WERI-Rb-1 (cell line): ENCODE data around the gene RAPGEFL1.

Experiments used
- DNase-seq: peaks from one replicate; pipeline ENCODE4 v3.0.0-alpha.2; 2020
- H3K27ac ChIP-seq: fragments of 250-450 bp; sonication (Bioruptor Pico); 2 replicates; pipeline ENCODE4 v1.5.1; 2020; ENCODE audit warnings: mild to moderate bottlenecking, moderate library complexity
- H3K27me3 ChIP-seq: fragments of 250-450 bp; sonication (Bioruptor Pico); 2 replicates; pipeline ENCODE4 v1.5.1; 2021; ENCODE audit warnings: mild to moderate bottlenecking, low read depth, moderate library complexity; ENCODE audit not compliant: insufficient read depth, severe bottlenecking
- H3K36me3 ChIP-seq: fragments of 250-450 bp; sonication (Bioruptor Pico); 2 replicates; pipeline ENCODE4 v1.5.1; 2020; ENCODE audit warnings: mild to moderate bottlenecking, moderate library complexity
- H3K4me3 ChIP-seq: 2 replicates; pipeline ENCODE4 v1.5.1; 2011; ENCODE audit warnings: low read depth, mild to moderate bottlenecking, control low read depth, low read length
- H3K9me3 ChIP-seq: fragments of 250-450 bp; sonication (Bioruptor Pico); 2 replicates; pipeline ENCODE4 v1.5.1; 2021; ENCODE audit warnings: mild to moderate bottlenecking, moderate library complexity; ENCODE audit not compliant: severe bottlenecking
- TF ChIP-seq, protein P1 (sequence below): IDR thresholded peaks from 2 replicates; pipeline ENCODE4 v1.5.1; 2011; ENCODE audit warnings: low read depth, mild to moderate bottlenecking, control low read depth, inconsistent platforms, low read length

The RAPGEFL1 gene

DNA sequence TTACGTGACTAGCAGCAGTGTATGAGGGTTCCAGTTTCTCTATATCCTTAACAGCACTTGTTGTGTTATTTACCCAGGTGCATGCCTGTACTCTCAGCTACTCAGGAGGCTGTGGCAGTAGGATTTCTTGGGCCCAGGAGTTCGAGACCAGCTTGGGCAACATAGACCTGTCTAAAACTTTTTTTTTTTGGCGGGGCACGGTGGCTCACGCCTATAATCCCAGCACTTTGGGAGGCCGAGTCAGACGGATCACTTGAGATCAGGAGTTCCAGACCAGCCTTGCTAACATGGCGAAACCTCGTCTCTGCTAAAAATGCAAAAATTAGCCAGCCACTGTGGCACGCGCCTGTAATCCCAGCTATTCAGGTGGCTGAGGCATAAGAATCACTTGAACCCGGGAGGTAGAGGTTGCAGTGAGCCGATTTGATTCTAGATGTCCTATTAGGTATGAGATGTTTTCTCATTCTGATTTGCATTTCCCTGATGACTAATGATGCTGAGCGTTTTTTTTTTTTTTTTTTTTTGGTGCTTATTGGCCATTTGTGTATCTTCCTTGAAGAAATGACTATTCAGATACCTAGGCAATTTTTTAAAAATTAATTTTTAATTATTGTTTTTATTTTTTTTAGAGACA is 23.6 kb upstream of the RAPGEFL1 start:
- Histone ChIP-seq H3K36me3 (peaks cover 92% of the 10 kb centered on the region), H3K4me3 (no peak overlapping the region), H3K27me3 (no peaks in the 10 kb centered on the region), H3K27ac (no peak overlapping the region), H3K9me3 (no peaks in the 10 kb centered on the region)
- TF ChIP-seq, protein P1, sequence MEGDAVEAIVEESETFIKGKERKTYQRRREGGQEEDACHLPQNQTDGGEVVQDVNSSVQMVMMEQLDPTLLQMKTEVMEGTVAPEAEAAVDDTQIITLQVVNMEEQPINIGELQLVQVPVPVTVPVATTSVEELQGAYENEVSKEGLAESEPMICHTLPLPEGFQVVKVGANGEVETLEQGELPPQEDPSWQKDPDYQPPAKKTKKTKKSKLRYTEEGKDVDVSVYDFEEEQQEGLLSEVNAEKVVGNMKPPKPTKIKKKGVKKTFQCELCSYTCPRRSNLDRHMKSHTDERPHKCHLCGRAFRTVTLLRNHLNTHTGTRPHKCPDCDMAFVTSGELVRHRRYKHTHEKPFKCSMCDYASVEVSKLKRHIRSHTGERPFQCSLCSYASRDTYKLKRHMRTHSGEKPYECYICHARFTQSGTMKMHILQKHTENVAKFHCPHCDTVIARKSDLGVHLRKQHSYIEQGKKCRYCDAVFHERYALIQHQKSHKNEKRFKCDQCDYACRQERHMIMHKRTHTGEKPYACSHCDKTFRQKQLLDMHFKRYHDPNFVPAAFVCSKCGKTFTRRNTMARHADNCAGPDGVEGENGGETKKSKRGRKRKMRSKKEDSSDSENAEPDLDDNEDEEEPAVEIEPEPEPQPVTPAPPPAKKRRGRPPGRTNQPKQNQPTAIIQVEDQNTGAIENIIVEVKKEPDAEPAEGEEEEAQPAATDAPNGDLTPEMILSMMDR, result no peak
- DNase-seq, result no peak

GRCh38 chr17:40157973-40158372 is 19.3 kb upstream of the RAPGEFL1 start:
- Histone ChIP-seq H3K4me3 (no peak overlapping the region), H3K36me3 (peaks cover 89% of the 10 kb centered on the region), H3K27me3 (no peaks in the 10 kb centered on the region), H3K9me3 (no peaks in the 10 kb centered on the region), H3K27ac (no peak overlapping the region)
- DNase-seq, result no peak
- TF ChIP-seq, protein P1, result no peak

DNA sequence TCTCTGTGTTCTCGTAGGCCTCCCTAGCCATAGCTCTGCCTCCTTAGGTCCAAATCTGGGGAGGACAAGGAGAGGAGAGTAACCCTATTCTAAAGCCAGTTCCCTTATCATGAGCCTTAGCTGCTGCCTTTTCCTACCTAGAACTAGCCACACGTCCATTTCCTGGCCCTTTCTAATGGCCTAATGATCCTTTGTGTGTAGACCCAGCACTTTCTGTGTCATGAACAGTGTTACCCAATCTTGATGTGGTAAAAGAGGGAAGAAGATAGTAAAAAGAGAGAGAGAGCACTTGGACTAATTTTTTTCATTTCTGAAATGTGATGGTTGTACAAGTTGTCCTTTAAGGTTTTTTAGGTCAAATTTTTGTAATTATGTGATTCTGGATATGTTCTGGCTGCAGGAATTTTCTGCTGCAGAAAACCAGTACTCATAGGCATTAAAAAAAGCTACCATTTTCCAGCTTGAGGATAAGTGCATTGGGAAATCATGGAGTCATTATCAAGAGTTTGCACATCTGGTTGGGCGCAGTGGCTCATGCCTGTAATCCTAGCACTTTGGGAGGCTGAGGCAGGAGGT is 18.7 kb upstream of the RAPGEFL1 start:
- H3K9me3 ChIP-seq, result no peaks in the 10 kb centered on the region
- no peak for DNase-seq
- peaks cover 89% of the 10 kb centered on the region for H3K36me3 ChIP-seq
- no peak overlapping the region for H3K27ac ChIP-seq
- no peaks in the 10 kb centered on the region for H3K27me3 ChIP-seq
- TF ChIP-seq, protein P1, result no peak
- no peak overlapping the region for H3K4me3 ChIP-seq

GRCh38 chr17:40159456-40159855 is 17.8 kb upstream of the RAPGEFL1 start:
- TF ChIP-seq, protein P1, result no peak
- DNase-seq, result no peak
- Histone ChIP-seq H3K27me3 (no peaks in the 10 kb centered on the region), H3K4me3 (no peak overlapping the region), H3K9me3 (no peaks in the 10 kb centered on the region), H3K27ac (no peak overlapping the region), H3K36me3 (peaks cover 89% of the 10 kb centered on the region)

GRCh38 chr17:40167685-40168261 is 9.5 kb upstream of the RAPGEFL1 start:
- Histone ChIP-seq H3K27me3 (no peaks in the 10 kb centered on the region), H3K36me3 (peaks cover 94% of the 10 kb centered on the region), H3K27ac (no peak overlapping the region), H3K9me3 (no peaks in the 10 kb centered on the region), H3K4me3 (no peak overlapping the region)
- DNase-seq, result no peak
- TF ChIP-seq, protein P1, result no peak
